SIG-M5 (cell line): ENCODE results near the gene PALM2AKAP2.
"Not testable (repeated sequence)": the region's sequence is repeated elsewhere in the genome, so short reads cannot be mapped to it uniquely, and the experiment has no call there.

Experiments used
- DNase-seq: peaks from one replicate; lab custom pipeline; 2025; lab: John Stamatoyannopoulos, UW

Gene PALM2AKAP2

GRCh38 chr9:109805050-109805449, 25.1 kb downstream of the PALM2AKAP2 start:
- DNase-seq, result no peak

GRCh38 chr9:109806506-109807115, 26.6 kb downstream of the PALM2AKAP2 start:
- no peak for DNase-seq

- DNase-seq, result no peak
Measured at GRCh38 chr9:109811876-109812275, 31.9 kb downstream of the PALM2AKAP2 start.

- no peak for DNase-seq
Measured at GRCh38 chr9:109812331-109812730, 32.3 kb downstream of the PALM2AKAP2 start.

- no peak for DNase-seq
Measured at GRCh38 chr9:109812818-109813281, 32.9 kb downstream of the PALM2AKAP2 start.

GRCh38 chr9:109813303-109813702, 33.3 kb downstream of the PALM2AKAP2 start:
- no peak for DNase-seq

GRCh38 chr9:109813829-109814228, 33.8 kb downstream of the PALM2AKAP2 start:
- DNase-seq, result no peak

- no peak for DNase-seq
Measured at GRCh38 chr9:109815366-109815947, 35.5 kb downstream of the PALM2AKAP2 start.

- DNase-seq, result no peak
Measured at GRCh38 chr9:109816490-109816889, 36.5 kb downstream of the PALM2AKAP2 start.

- no peak for DNase-seq
Measured at GRCh38 chr9:109817146-109817845, 37.3 kb downstream of the PALM2AKAP2 start.

- DNase-seq, result peak; percentile 21
Measured at GRCh38 chr9:109817846-109818472, 38.0 kb downstream of the PALM2AKAP2 start.

GRCh38 chr9:109821711-109822110, 41.7 kb downstream of the PALM2AKAP2 start:
- no peak for DNase-seq

- not testable (repeated sequence) for DNase-seq
Measured at GRCh38 chr9:109825383-109825782, 45.4 kb downstream of the PALM2AKAP2 start.

- DNase-seq, result no peak
Measured at GRCh38 chr9:109826559-109826958, 46.6 kb downstream of the PALM2AKAP2 start.

- DNase-seq, result no peak
Measured at GRCh38 chr9:109828254-109828653, 48.3 kb downstream of the PALM2AKAP2 start.
